ENCODE measurements around the gene DOK4. TPM values are rescaled to one million over a fixed set of nuclear protein-coding genes. Genes with fewer than 3 reads are reported as not detected.

The DOK4 gene
- total RNA-seq, 1 experiment from 2014 or later, result 23.0 TPM

DNA sequence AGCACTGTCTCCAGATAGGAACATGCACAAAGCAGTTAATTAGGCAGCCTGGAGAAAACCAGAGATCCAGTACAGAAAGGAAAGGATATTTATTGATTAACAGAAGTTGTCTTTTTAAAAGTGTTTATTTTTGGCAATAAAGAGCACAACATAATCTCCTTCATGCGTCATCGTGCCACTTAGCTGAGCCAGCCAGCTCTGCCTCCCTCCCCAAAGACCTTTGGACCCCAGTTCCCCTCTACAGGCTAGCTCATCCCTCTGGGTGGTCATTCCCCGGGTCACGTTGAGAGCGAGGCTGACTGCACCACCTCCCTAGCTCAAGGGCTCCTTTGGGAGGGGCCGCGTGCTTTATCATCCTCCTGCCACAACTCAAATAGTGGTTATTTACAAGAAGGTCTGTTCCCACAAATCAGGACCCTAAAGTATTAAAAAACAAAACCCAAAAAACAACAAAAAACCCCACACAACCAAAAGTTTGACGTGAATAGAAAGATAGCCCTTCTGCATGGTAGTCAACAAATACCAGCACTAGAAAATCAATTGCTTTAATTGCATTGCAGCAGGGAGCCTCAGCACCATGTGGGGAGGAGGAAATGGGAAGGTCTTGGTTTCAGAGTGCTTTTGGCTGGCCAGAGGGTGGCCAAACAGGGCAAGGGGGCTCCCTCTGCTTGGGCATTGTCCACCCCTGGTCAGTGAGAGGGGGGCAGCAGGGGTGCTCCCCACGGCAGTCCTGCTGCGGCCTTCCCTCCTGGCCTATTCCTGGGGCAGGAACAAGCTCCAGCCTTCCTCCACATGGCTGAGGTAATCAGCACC, 14.2 kb downstream of the DOK4 start:
- peak; percentile 32 for DNase-seq
- Mint-ChIP-seq H3K27me3 (ENCODE audit: unreplicated experiment) (no peaks in the 10 kb centered on the region), H3K4me1 (ENCODE audit: low read depth, unreplicated experiment) (peaks cover 34% of the 10 kb centered on the region), H3K27ac (ENCODE audit: unreplicated experiment) (peak overlapping the region; percentile 52), H3K36me3 (ENCODE audit: insufficient read depth, unreplicated experiment) (peaks cover 35% of the 10 kb centered on the region), H3K9me3 (ENCODE audit: low read depth, unreplicated experiment) (no peaks in the 10 kb centered on the region), H3K4me3 (ENCODE audit: low read depth, unreplicated experiment) (peak overlapping the region; percentile 38)
- TF ChIP-seq, protein P1, sequence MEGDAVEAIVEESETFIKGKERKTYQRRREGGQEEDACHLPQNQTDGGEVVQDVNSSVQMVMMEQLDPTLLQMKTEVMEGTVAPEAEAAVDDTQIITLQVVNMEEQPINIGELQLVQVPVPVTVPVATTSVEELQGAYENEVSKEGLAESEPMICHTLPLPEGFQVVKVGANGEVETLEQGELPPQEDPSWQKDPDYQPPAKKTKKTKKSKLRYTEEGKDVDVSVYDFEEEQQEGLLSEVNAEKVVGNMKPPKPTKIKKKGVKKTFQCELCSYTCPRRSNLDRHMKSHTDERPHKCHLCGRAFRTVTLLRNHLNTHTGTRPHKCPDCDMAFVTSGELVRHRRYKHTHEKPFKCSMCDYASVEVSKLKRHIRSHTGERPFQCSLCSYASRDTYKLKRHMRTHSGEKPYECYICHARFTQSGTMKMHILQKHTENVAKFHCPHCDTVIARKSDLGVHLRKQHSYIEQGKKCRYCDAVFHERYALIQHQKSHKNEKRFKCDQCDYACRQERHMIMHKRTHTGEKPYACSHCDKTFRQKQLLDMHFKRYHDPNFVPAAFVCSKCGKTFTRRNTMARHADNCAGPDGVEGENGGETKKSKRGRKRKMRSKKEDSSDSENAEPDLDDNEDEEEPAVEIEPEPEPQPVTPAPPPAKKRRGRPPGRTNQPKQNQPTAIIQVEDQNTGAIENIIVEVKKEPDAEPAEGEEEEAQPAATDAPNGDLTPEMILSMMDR (IDR thresholded peaks at IDR 0.05; ENCODE audit: unreplicated experiment), result no peak
- intact Hi-C loops (cut with micrococcal nuclease; ENCODE audit: unreplicated experiment), result no loop called here
- TSS peak; percentile 40 for BruUV-seq (replicated peaks)
- CTCF ChIA-PET, result no interaction called here

- DNase-seq, result no peak
- CTCF ChIA-PET, result interaction anchor here (0.6 to 1.5 kb wide), 2 partner anchors 9 to 11 kb away, joined by 3 to 4 read pairs; partner anchors contain the start of gene POLR2C
- H3K4me1 Mint-ChIP-seq (ENCODE audit: low read depth, unreplicated experiment), result peaks cover 34% of the 10 kb centered on the region
- H3K36me3 Mint-ChIP-seq (ENCODE audit: insufficient read depth, unreplicated experiment), result peaks cover 39% of the 10 kb centered on the region
- H3K9me3 Mint-ChIP-seq (ENCODE audit: low read depth, unreplicated experiment), result no peaks in the 10 kb centered on the region
- no peak overlapping the region for H3K27ac Mint-ChIP-seq (ENCODE audit: unreplicated experiment)
- no TSS peak for BruUV-seq (replicated peaks)
- H3K4me3 Mint-ChIP-seq (ENCODE audit: low read depth, unreplicated experiment), result no peak overlapping the region
- intact Hi-C loops (cut with micrococcal nuclease; ENCODE audit: unreplicated experiment), result no loop called here
- TF ChIP-seq, protein P1 (IDR thresholded peaks at IDR 0.05; ENCODE audit: unreplicated experiment), result no peak
- H3K27me3 Mint-ChIP-seq (ENCODE audit: unreplicated experiment), result no peaks in the 10 kb centered on the region
Measured at GRCh38 chr16:57471209-57471608, 15.1 kb downstream of the DOK4 start.

DNA sequence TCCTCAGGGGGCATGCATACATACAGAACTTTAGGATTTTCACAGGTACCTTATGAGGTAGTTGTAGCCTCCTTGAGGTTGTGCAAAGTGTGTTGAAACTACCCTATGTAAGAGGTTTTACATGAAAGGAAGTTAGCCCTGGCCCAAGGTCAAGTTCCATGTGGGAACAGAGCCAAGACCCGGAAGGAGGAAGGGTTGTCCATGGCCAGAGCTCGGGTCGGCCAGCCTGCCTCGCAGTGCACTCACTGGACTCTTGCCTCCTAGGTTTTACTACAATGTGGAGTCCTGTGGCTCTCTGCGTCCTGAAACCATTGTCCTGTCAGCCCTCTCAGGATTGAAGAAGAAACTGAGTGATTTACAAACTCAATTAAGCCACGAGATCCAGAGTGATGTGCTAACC, 15.6 kb downstream of the DOK4 start:
- Mint-ChIP-seq H3K36me3 (ENCODE audit: insufficient read depth, unreplicated experiment) (peaks cover 44% of the 10 kb centered on the region), H3K4me3 (ENCODE audit: low read depth, unreplicated experiment) (no peak overlapping the region), H3K27ac (ENCODE audit: unreplicated experiment) (no peak overlapping the region), H3K9me3 (ENCODE audit: low read depth, unreplicated experiment) (no peaks in the 10 kb centered on the region), H3K4me1 (ENCODE audit: low read depth, unreplicated experiment) (peaks cover 34% of the 10 kb centered on the region), H3K27me3 (ENCODE audit: unreplicated experiment) (no peaks in the 10 kb centered on the region)
- DNase-seq, result peak; percentile 43
- TF ChIP-seq, protein P1 (IDR thresholded peaks at IDR 0.05; ENCODE audit: unreplicated experiment), result no peak
- no TSS peak for BruUV-seq (replicated peaks)
- CTCF ChIA-PET, result interaction anchor here (0.6 to 1.5 kb wide), 2 partner anchors 8 to 11 kb away, joined by 3 to 4 read pairs; partner anchors contain the start of gene POLR2C
- intact Hi-C loops (cut with micrococcal nuclease; ENCODE audit: unreplicated experiment), result no loop called here

- peak overlapping the region; percentile 9 for H3K27ac Mint-ChIP-seq (ENCODE audit: unreplicated experiment)
- intact Hi-C loops (cut with micrococcal nuclease; ENCODE audit: unreplicated experiment), result no loop called here
- peaks cover 36% of the 10 kb centered on the region for H3K4me1 Mint-ChIP-seq (ENCODE audit: low read depth, unreplicated experiment)
- TF ChIP-seq, protein P1 (IDR thresholded peaks at IDR 0.05; ENCODE audit: unreplicated experiment), result no peak
- no TSS peak for BruUV-seq (replicated peaks)
- H3K36me3 Mint-ChIP-seq (ENCODE audit: insufficient read depth, unreplicated experiment), result peaks cover 45% of the 10 kb centered on the region
- no peaks in the 10 kb centered on the region for H3K9me3 Mint-ChIP-seq (ENCODE audit: low read depth, unreplicated experiment)
- CTCF ChIA-PET, result interaction anchor here (1.5 kb wide), 1 partner anchor 8 kb away, joined by 4 read pairs; the partner anchor contains the start of gene POLR2C
- DNase-seq, result no peak
- H3K4me3 Mint-ChIP-seq (ENCODE audit: low read depth, unreplicated experiment), result no peak overlapping the region
- H3K27me3 Mint-ChIP-seq (ENCODE audit: unreplicated experiment), result no peaks in the 10 kb centered on the region
Measured at GRCh38 chr16:57469917-57470470, 16.3 kb downstream of the DOK4 start.
